ENCODE data around the gene EYS. TPM values are rescaled to one million over a fixed set of nuclear protein-coding genes. Genes with fewer than 3 reads are reported as not detected.
A peak's percentile ranks its signal among the peaks of the same experiment; 100 is the strongest.

The EYS gene
- total and polyA plus RNA-seq, 2 of the 13 experiments (the other 11 are each of a cell fraction or from before 2014, with no cell fraction given) = 0.04 to 0.07 TPM

- CTCF ChIA-PET (ENCODE audit: low intra/inter-chr PET ratio, low total read pairs) = no interaction called here
- POLR2A ChIA-PET = no interaction called here
- H3K9ac ChIP-seq (ENCODE audit: insufficient read depth, low read depth, low read length) = no peak overlapping the region
- no CpG with 5 or more reads among the region's 2 CpGs for WGBS (ENCODE audit: low lambda C conversion rate)
- no peaks in the 10 kb centered on the region for H3K27me3 ChIP-seq (ENCODE audit: control insufficient read depth in 1 of 2, insufficient read depth in 2 of 2, low read length in 2 of 2)
- H3K27ac ChIP-seq (ENCODE audit: extremely low read length, insufficient read depth, low read length) = no peak overlapping the region
- in situ Hi-C loops (cut with HindIII; ENCODE audit: extremely low pct_ligation_motif_present, low pct_unique_long_range_greater_than_20kb) = no loop called here
- TF ChIP-seq ZNF160 (CRISPR knock-in tag; IDR thresholded peaks at IDR 0.05) (no peak), PHF20 (CRISPR knock-in tag; IDR thresholded peaks at IDR 0.05) (no peak), KDM2A (CRISPR knock-in tag; IDR thresholded peaks at IDR 0.05; ENCODE audit: borderline replicate concordance, low read depth) (no peak), ZNF788 (CRISPR knock-in tag; IDR thresholded peaks at IDR 0.05; ENCODE audit: borderline replicate concordance) (no peak), YEATS4 (CRISPR knock-in tag; IDR thresholded peaks at IDR 0.05; ENCODE audit: borderline replicate concordance) (no peak), ZNF850 (CRISPR knock-in tag; conservative IDR thresholded peaks at IDR 0.05) (no peak), ATF4 (CRISPR knock-in tag; IDR thresholded peaks at IDR 0.05) (no peak), NR1H2 (CRISPR knock-in tag; IDR thresholded peaks at IDR 0.05; ENCODE audit: borderline replicate concordance, low read depth) (no peak), ZNF3 (CRISPR knock-in tag; IDR thresholded peaks at IDR 0.05) (no peak), NR2F2 (IDR thresholded peaks at IDR 0.05; ENCODE audit: borderline replicate concordance, low read depth) (no peak), ZNF12 (CRISPR knock-in tag; IDR thresholded peaks at IDR 0.05) (no peak), DMAP1 (CRISPR knock-in tag; IDR thresholded peaks at IDR 0.05) (no peak)
- TF ChIP-seq, protein P1, sequence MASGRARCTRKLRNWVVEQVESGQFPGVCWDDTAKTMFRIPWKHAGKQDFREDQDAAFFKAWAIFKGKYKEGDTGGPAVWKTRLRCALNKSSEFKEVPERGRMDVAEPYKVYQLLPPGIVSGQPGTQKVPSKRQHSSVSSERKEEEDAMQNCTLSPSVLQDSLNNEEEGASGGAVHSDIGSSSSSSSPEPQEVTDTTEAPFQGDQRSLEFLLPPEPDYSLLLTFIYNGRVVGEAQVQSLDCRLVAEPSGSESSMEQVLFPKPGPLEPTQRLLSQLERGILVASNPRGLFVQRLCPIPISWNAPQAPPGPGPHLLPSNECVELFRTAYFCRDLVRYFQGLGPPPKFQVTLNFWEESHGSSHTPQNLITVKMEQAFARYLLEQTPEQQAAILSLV (CRISPR knock-in tag; IDR thresholded peaks at IDR 0.05; ENCODE audit: borderline replicate concordance) = no peak
- TF ChIP-seq, protein P2, sequence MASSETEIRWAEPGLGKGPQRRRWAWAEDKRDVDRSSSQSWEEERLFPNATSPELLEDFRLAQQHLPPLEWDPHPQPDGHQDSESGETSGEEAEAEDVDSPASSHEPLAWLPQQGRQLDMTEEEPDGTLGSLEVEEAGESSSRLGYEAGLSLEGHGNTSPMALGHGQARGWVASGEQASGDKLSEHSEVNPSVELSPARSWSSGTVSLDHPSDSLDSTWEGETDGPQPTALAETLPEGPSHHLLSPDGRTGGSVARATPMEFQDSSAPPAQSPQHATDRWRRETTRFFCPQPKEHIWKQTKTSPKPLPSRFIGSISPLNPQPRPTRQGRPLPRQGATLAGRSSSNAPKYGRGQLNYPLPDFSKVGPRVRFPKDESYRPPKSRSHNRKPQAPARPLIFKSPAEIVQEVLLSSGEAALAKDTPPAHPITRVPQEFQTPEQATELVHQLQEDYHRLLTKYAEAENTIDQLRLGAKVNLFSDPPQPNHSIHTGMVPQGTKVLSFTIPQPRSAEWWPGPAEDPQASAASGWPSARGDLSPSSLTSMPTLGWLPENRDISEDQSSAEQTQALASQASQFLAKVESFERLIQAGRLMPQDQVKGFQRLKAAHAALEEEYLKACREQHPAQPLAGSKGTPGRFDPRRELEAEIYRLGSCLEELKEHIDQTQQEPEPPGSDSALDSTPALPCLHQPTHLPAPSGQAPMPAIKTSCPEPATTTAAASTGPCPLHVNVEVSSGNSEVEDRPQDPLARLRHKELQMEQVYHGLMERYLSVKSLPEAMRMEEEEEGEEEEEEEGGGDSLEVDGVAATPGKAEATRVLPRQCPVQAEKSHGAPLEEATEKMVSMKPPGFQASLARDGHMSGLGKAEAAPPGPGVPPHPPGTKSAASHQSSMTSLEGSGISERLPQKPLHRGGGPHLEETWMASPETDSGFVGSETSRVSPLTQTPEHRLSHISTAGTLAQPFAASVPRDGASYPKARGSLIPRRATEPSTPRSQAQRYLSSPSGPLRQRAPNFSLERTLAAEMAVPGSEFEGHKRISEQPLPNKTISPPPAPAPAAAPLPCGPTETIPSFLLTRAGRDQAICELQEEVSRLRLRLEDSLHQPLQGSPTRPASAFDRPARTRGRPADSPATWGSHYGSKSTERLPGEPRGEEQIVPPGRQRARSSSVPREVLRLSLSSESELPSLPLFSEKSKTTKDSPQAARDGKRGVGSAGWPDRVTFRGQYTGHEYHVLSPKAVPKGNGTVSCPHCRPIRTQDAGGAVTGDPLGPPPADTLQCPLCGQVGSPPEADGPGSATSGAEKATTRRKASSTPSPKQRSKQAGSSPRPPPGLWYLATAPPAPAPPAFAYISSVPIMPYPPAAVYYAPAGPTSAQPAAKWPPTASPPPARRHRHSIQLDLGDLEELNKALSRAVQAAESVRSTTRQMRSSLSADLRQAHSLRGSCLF (CRISPR knock-in tag; IDR thresholded peaks at IDR 0.05; ENCODE audit: borderline replicate concordance) = no peak
- no peaks in the 10 kb centered on the region for H3K4me1 ChIP-seq (ENCODE audit: insufficient read depth, low read length)
- no peaks in the 10 kb centered on the region for H3K79me2 ChIP-seq (ENCODE audit: insufficient read depth, low read length)
- H3K36me3 ChIP-seq (replicated peaks in 1 of 2; ENCODE audit: control insufficient read depth in 1 of 2, insufficient read depth in 2 of 2, low read length in 2 of 2) = no peaks in the 10 kb centered on the region
- intact Hi-C loops (cut with micrococcal nuclease; ENCODE audit: unreplicated experiment) = no loop called here
- BruUV-seq (replicated peaks) = no TSS peak
- H2AFZ ChIP-seq (ENCODE audit: low read length) = no peak overlapping the region
- no peaks in the 10 kb centered on the region for H3K9me3 ChIP-seq (ENCODE audit: low read length)
- no peak overlapping the region for H3K4me3 ChIP-seq (replicated peaks in 1 of 3; ENCODE audit: insufficient read depth in 1 of 3, low read depth in 2 of 3, low read length in 3 of 3)
- no peak for DNase-seq (ENCODE audit: low spot score)
- H4K20me1 ChIP-seq (ENCODE audit: insufficient read depth, low read length) = no peaks in the 10 kb centered on the region
- no peak for FAIRE-seq
- peak; percentile 34; the same call in 1 of the 3 replicates for ATAC-seq
- H3K4me2 ChIP-seq (ENCODE audit: low read depth, low read length) = no peak overlapping the region
These were observed 846.8 kb downstream of the EYS start for GRCh38 chr6:64860203-64860602.

Measured in HepG2 (cell line).